Effector memory CD4-positive, alpha-beta T cell (primary cell): ENCODE results near the gene MRPL1.

ENCODE experiments used
- DNase-seq, 3 donors: peaks; one replicate each; pipeline ENCODE4 v3.0.0-alpha.2; 2020
- H3K27ac ChIP-seq: 2 replicates; pipeline ENCODE4 v1.7.0; 2013; ENCODE audit warnings: mild to moderate bottlenecking, low read length, moderate library complexity; ENCODE audit not compliant: insufficient read depth, poor library complexity, severe bottlenecking
- H3K27me3 ChIP-seq: replicated peaks from 2 replicates; pipeline ENCODE4 v1.7.0; 2013; ENCODE audit warnings: mild to moderate bottlenecking, low read length; ENCODE audit not compliant: insufficient read depth, control insufficient read depth, poor library complexity, severe bottlenecking
- H3K36me3 ChIP-seq: 2 replicates; pipeline ENCODE4 v1.7.0; 2013; ENCODE audit warnings: mild to moderate bottlenecking, low read length, moderate library complexity; ENCODE audit not compliant: control insufficient read depth, insufficient read depth
- H3K4me1 ChIP-seq: 2 replicates; pipeline ENCODE4 v1.7.0; 2013; ENCODE audit warnings: low read length, mild to moderate bottlenecking; ENCODE audit not compliant: control insufficient read depth, insufficient read depth, poor library complexity, severe bottlenecking
- H3K4me3 ChIP-seq: 2 replicates; pipeline ENCODE4 v1.7.0; 2013; ENCODE audit warnings: low read length, low read depth, mild to moderate bottlenecking; ENCODE audit not compliant: insufficient read depth, poor library complexity, severe bottlenecking
- H3K9me3 ChIP-seq: 2 replicates; pipeline ENCODE4 v1.7.0; 2013; ENCODE audit warnings: mild to moderate bottlenecking, low read length, moderate library complexity; ENCODE audit not compliant: control insufficient read depth

Gene MRPL1

DNA sequence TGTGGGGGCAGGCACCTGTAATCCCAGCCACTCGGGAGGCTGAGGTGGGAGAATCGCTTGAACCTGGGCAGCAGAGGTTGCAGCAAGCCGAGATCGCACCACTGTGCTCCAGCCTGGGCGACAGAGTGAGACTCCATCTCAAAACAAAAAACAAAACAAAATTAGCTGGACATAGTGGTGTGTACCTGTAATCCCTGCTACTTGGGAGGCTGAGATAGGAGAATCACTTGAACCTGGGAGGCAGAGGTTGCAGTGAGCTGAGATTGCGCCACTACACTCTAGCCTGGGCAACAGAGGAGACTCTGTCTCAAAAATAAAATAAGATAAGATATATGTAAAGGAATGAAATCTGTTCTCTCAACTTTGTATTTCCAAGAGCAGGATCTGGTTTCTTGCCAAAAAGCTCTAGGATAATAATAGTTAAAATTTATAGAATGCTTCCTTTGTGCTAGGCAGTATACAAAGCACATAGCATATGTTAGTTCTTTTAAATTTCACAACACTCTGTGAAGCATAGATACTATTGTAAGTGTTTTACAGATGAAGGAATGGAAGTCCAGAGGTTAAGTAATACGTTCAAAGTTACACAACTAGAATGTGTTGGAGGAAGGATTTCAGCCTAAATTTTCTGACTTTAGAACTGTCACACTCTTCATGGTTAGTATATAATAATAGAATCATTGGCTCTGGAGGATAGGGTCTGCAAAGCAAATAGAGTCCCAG, 10.3 kb downstream of the MRPL1 start:
- Histone ChIP-seq H3K36me3 (peaks cover 3% of the 10 kb centered on the region), H3K27ac (no peak overlapping the region), H3K4me1 (no peaks in the 10 kb centered on the region), H3K27me3 (no peaks in the 10 kb centered on the region), H3K9me3 (no peaks in the 10 kb centered on the region), H3K4me3 (no peak overlapping the region)
- no peak for DNase-seq

DNA sequence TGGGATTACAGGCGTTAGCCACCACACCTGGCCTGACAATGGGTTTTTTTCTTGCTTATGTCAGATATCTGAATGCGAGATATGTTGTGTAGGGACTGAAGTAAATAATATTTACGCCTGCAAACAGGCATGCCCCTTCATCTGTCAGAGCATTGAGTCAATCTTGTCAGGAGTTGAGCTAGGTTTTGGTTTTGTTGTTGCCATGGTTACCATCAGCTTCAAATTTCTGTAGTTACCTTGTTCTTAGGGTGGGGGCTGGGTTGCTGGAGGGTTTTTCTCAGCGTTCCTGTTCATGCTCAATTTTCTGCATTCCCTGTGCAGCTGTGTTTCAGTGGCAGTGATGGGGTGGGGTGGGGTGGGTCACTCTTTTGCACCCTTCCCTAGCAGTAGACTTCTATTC, 14.5 kb downstream of the MRPL1 start:
- Histone ChIP-seq H3K9me3 (no peaks in the 10 kb centered on the region), H3K27me3 (no peaks in the 10 kb centered on the region), H3K4me1 (no peaks in the 10 kb centered on the region), H3K36me3 (peaks cover 3% of the 10 kb centered on the region), H3K4me3 (no peak overlapping the region), H3K27ac (no peak overlapping the region)
- DNase-seq = no peak

DNA sequence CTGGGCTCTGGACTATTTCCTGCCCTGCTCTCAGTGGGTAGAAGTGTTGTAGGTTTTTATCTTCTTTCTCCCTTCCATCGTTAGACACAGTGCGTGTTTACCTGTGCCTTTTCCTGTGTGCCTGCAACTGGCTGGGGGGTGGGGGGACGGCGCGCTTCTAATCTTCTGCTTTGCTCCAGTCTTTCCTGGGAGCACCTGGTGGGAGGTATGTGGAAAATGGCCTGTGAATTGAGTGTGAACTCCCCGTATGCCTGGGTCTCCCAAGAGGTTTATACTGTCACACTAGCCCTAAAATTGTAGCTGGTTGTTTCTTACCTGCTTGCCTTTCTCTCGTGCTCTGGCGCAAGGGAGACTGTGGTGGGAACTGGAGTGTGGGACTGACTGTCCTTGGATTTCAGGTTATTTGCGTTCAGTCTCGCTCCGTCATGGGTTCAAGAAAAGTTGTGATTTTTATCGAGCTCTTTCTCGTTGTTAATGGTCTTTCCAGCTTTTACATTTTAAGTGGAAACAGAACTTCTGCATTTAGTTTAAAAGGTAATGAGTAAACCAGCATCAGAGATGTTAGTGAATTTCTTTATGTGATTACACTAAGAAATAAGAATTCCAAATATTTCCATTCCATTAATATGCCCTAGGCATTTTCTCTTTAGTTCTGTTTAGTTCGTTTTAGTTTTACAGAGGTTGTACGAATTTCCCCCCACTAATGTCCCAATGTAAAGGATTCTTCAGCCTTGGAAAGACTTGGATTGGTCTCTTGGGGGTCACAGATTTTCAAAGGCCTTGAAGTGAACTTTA, 15.3 kb downstream of the MRPL1 start:
- no peaks in the 10 kb centered on the region for H3K4me1 ChIP-seq
- DNase-seq = no peak
- H3K9me3 ChIP-seq = no peaks in the 10 kb centered on the region
- H3K4me3 ChIP-seq = no peak overlapping the region
- peaks cover 3% of the 10 kb centered on the region for H3K36me3 ChIP-seq
- no peaks in the 10 kb centered on the region for H3K27me3 ChIP-seq
- no peak overlapping the region for H3K27ac ChIP-seq

DNA sequence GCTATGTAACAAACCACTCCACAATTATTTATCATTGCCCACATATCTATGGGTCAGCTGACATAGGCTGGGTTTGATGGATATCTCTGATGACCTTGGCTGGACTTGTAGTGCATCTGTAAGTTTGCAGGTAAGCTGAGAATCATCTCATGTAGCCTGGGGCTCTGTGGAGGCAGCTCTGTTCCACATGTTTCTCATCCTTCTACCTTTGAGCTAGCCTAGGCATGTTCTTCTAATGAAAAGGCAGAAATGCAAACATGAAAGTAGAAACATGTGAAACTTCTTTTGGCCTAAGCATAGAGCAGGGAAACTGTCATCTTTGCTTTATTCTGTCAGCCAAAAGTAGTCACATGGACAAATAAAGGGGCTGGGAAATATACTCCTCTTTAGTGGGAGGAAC, 18.2 kb downstream of the MRPL1 start:
- no peak overlapping the region for H3K27ac ChIP-seq

DNA sequence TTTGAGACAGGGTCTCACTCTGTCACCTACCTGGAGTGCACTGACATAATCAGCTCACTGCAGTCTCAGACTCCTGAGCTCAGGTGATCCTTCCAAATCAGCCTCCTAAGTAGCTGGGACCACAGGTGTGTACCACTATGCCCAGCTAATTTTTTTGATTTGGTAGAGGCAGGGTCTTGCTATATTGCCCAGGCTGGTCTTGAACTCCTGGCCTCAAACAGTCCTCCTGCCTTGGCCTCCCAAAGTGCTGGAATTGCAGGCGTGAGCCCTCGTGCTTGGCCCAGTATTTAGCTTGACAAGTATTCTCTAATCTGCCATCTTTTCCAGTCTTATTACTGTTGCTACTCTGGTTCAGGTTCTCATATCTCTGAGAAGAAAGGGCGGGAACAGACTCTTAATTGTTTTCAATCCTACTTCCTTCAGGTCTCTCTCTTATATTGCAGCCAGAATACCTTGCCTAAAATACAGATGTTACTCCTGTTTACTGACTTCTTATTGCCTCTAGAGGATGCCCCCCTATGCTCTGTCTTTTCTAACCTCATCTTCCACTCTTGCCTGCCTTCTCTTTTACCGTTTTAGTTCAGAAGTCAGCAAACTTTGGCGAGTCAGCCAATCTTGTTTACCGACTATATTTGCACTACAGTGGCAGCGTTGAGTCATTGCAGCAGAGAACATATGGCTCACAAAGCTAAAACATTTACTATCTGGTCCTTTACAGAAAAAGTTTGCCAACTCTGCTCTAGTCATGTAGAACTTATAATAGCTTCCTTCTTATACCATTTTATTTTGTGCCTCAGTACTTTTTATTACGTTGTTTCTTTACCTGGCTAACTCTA, 19.0 kb downstream of the MRPL1 start:
- Histone ChIP-seq H3K36me3 (peaks cover 9% of the 10 kb centered on the region), H3K9me3 (no peaks in the 10 kb centered on the region), H3K4me1 (no peaks in the 10 kb centered on the region), H3K27me3 (no peaks in the 10 kb centered on the region), H3K27ac (no peak overlapping the region), H3K4me3 (no peak overlapping the region)
- no peak for DNase-seq

More for the DNA sequence above, 18.2 kb downstream of the MRPL1 start:
- Histone ChIP-seq H3K4me1 (no peaks in the 10 kb centered on the region), H3K36me3 (peaks cover 12% of the 10 kb centered on the region), H3K27me3 (no peaks in the 10 kb centered on the region), H3K4me3 (no peak overlapping the region), H3K9me3 (no peaks in the 10 kb centered on the region)
- no peak for DNase-seq

DNA sequence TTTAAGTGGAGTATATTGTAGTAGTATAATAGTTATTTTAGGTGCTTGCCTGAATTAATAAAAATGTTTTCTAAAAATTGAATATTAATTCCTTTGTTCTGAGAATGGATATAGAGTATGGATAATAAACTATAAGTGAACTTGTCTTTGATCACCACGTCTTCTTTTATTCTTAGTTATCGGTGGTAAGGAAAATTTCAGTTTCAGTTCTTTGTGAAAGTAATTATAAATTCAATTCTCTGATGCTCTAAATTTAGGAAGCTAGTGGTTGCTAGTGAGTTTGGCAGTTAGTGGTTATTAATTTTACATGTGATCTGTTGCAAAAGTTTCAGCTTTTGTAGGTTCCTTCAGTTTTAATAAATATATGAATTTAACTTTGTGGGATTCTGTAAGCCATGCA, 30.8 kb downstream of the MRPL1 start:
- Histone ChIP-seq H3K4me3 (no peak overlapping the region), H3K9me3 (no peaks in the 10 kb centered on the region), H3K27ac (no peak overlapping the region), H3K27me3 (no peaks in the 10 kb centered on the region), H3K4me1 (no peaks in the 10 kb centered on the region), H3K36me3 (peaks cover 19% of the 10 kb centered on the region)
- DNase-seq = no peak

DNA sequence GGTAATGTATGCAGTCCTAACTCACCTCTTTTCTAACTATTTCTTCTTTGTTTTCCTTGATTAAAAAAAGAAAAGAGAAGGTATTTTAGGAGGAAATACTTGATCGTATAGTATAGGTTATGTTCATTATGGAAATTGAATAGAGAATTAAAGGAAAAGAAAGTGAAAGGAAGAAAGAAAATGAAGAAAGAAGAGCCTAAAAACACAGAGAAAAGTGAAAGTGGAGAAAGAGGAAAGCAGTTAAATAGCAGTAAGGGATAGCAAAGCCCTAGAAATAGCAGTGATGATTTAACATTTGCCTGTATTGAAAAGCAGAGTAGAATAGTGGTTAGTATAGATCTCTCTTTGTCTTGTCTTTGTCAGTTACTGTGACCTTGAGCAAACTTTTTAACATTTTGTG, 37.0 kb downstream of the MRPL1 start:
- Histone ChIP-seq H3K4me1 (no peaks in the 10 kb centered on the region), H3K36me3 (peaks cover 10% of the 10 kb centered on the region), H3K9me3 (no peaks in the 10 kb centered on the region), H3K27me3 (no peaks in the 10 kb centered on the region), H3K4me3 (no peak overlapping the region), H3K27ac (no peak overlapping the region)
- DNase-seq = no peak

DNA sequence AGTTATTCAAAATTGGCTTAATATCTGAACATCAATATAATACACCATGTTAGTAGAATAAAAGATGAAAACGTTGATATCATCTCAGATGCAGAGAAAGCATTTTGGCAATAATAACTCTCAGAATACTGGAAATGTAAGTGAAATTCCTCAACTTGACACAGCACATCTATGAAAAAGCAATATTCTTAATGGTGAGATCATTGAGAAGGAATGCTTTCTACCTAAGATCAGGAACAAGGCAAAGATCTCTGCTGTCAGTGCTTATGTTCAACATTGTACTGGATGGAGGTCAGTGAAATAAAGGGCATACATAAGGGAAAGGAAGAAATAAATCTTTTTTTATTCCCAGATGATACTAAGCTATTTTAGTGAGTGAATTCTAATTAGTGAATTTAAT, 40.6 kb downstream of the MRPL1 start:
- no peak for DNase-seq
- no peaks in the 10 kb centered on the region for H3K4me1 ChIP-seq
- H3K9me3 ChIP-seq = no peaks in the 10 kb centered on the region
- H3K36me3 ChIP-seq = no peaks in the 10 kb centered on the region
- H3K4me3 ChIP-seq = no peak overlapping the region
- H3K27me3 ChIP-seq = no peaks in the 10 kb centered on the region
- H3K27ac ChIP-seq = no peak overlapping the region

DNA sequence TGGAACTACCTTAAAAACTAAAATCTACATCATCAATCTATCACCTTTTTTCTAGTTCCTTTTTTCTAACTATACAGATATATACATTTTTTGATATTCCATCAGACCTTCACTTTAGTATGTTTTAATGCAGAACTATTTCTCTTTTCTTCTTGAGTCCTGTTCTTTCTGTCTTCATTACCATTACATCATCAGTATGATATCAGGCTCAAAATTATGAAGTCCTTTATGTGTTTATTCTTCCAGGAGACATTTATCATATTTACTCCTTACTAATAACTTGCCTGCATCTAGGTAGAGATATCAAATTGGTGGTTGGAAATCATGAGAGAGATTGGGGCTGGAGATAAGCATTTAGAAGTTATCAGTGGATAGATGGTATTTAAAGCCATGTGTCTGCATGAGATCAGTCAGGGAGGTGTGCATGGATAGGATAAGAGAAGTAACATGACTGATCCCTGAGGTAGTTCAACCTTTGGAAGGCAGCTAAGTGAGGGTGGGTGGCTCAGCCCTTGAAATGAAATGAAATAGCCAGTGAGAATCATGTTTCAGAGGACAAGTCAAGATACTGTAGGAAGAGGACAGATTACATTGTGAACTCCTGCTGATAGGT, 43.1 kb downstream of the MRPL1 start:
- Histone ChIP-seq H3K27me3 (no peaks in the 10 kb centered on the region), H3K4me3 (no peak overlapping the region), H3K27ac (no peak overlapping the region), H3K9me3 (no peaks in the 10 kb centered on the region), H3K36me3 (peaks cover 3% of the 10 kb centered on the region), H3K4me1 (no peaks in the 10 kb centered on the region)
- DNase-seq = no peak
